HEK293 (cell line): ENCODE measurements around the gene STRIP1.
A peak's percentile ranks its signal among the peaks of the same experiment; 100 is the strongest.

Experiments used
- CTCF ChIA-PET: fragments of 350-600 bp; formaldehyde crosslinking; extraction: SDS; loops from one replicate; lab custom pipeline; 2021; ENCODE audit warnings: antibody characterized with exemption; lab: Yijun Ruan, JAX
- POLR2A ChIA-PET: fragments of 300-600 bp; formaldehyde crosslinking; extraction: SDS; loops from one replicate; lab custom pipeline; 2020; ENCODE audit warnings: antibody characterized with exemption, inconsistent platforms; lab: Yijun Ruan, JAX
- H3K27ac ChIP-seq: fragments of 200-500 bp; sonication (Bioruptor generic); 2 replicates; pipeline ENCODE4 v1.5.1; 2014; ENCODE audit warnings: low read depth, low read length, control low read depth, inconsistent platforms; ENCODE audit errors: extremely low read depth
- H3K36me3 ChIP-seq, 2 experiments: fragments of 200-500 bp in 1 of 2; sonication (Bioruptor generic) in 1 of 2; 1 replicate in 1 of 2; 2 replicates in 1 of 2; pipeline ENCODE4 v1.5.1; 2014 to 2017; ENCODE audit warnings: inconsistent platforms in 2 of 2, low read length in 2 of 2; ENCODE audit not compliant: control insufficient read depth in 2 of 2, insufficient read depth in 1 of 2
- H3K4me1 ChIP-seq: fragments of 200-500 bp; sonication (Bioruptor generic); 2 replicates; pipeline ENCODE4 v1.5.1; 2014; ENCODE audit warnings: mild to moderate bottlenecking, low read length, inconsistent platforms; ENCODE audit not compliant: control insufficient read depth, insufficient read depth
- H3K4me3 ChIP-seq: 2 replicates; pipeline ENCODE4 v1.5.1; 2011; ENCODE audit warnings: low read depth, mild to moderate bottlenecking, control low read depth, low read length, moderate library complexity
- H3K9me3 ChIP-seq: fragments of 200-500 bp; sonication (Bioruptor generic); 2 replicates; pipeline ENCODE4 v1.5.1; 2014; ENCODE audit warnings: low read depth, low read length, inconsistent platforms; ENCODE audit not compliant: control insufficient read depth, insufficient read depth
- GLIS2 ChIP-seq: fragments of 450-650 bp; formaldehyde crosslinking; IDR thresholded peaks from 2 replicates; pipeline ENCODE4 v1.5.1; 2016; ENCODE audit warnings: missing biosample characterization, missing genetic modification characterization
- KLF8 ChIP-seq: fragments of 450-650 bp; formaldehyde crosslinking; IDR thresholded peaks from 2 replicates; pipeline ENCODE4 v1.5.1; 2016; ENCODE audit warnings: missing biosample characterization, missing genetic modification characterization
- TRIM28 ChIP-seq: IDR thresholded peaks from 2 replicates; pipeline ENCODE4 v1.6.1; 2011; ENCODE audit warnings: low read length, control low read depth, borderline replicate concordance
- ZFP3 ChIP-seq: fragments of 450-650 bp; formaldehyde crosslinking; IDR thresholded peaks from 2 replicates; pipeline ENCODE4 v1.5.1; 2016; ENCODE audit warnings: low read depth, missing biosample characterization, missing genetic modification characterization
- ZFP69B ChIP-seq: fragments of 450-650 bp; formaldehyde crosslinking; IDR thresholded peaks from 2 replicates; pipeline ENCODE4 v1.5.1; 2016; ENCODE audit warnings: missing biosample characterization, missing genetic modification characterization
- ZNF2 ChIP-seq: fragments of 450-650 bp; formaldehyde crosslinking; IDR thresholded peaks from 2 replicates; pipeline ENCODE4 v1.5.1; 2016; ENCODE audit warnings: missing biosample characterization, missing genetic modification characterization
- ZNF423 ChIP-seq: fragments of 450-650 bp; formaldehyde crosslinking; IDR thresholded peaks from 2 replicates; pipeline ENCODE4 v1.5.1; 2016; ENCODE audit warnings: missing biosample characterization, missing genetic modification characterization
- ZNF560 ChIP-seq: fragments of 450-650 bp; formaldehyde crosslinking; IDR thresholded peaks from 2 replicates; pipeline ENCODE4 v1.5.1; 2017; ENCODE audit warnings: missing biosample characterization, missing genetic modification characterization, borderline replicate concordance
- ZXDB ChIP-seq: fragments of 450-650 bp; formaldehyde crosslinking; IDR thresholded peaks from 2 replicates; pipeline ENCODE4 v1.5.1; 2016; ENCODE audit warnings: missing biosample characterization, missing genetic modification characterization
- TF ChIP-seq, protein P1 (sequence below): fragments of 450-650 bp; formaldehyde crosslinking; IDR thresholded peaks from 2 replicates; pipeline ENCODE4 v1.5.1; 2016; ENCODE audit warnings: missing biosample characterization, missing genetic modification characterization
- TF ChIP-seq, protein P2 (sequence below): fragments of 450-650 bp; formaldehyde crosslinking; IDR thresholded peaks from 2 replicates; pipeline ENCODE4 v1.5.1; 2016; ENCODE audit warnings: missing biosample characterization, missing genetic modification characterization
- TF ChIP-seq, protein P3 (sequence below): fragments of 450-650 bp; formaldehyde crosslinking; IDR thresholded peaks from 2 replicates; pipeline ENCODE4 v1.5.1; 2016; ENCODE audit warnings: missing biosample characterization, missing genetic modification characterization
- TF ChIP-seq, protein P4 (sequence below): fragments of 450-650 bp; formaldehyde crosslinking; conservative IDR thresholded peaks from 2 replicates; pipeline ENCODE4 v1.5.1; 2016; ENCODE audit warnings: low read depth, missing biosample characterization, missing genetic modification characterization
- TF ChIP-seq, protein P5 (sequence below): fragments of 450-650 bp; formaldehyde crosslinking; IDR thresholded peaks from 2 replicates; pipeline ENCODE4 v1.5.1; 2016; ENCODE audit warnings: missing biosample characterization, missing genetic modification characterization
- TF ChIP-seq, protein P6 (sequence below): fragments of 450-650 bp; formaldehyde crosslinking; conservative IDR thresholded peaks from 2 replicates; pipeline ENCODE4 v1.5.1; 2016; ENCODE audit warnings: low read depth, missing biosample characterization, missing genetic modification characterization

The STRIP1 gene, protein sequence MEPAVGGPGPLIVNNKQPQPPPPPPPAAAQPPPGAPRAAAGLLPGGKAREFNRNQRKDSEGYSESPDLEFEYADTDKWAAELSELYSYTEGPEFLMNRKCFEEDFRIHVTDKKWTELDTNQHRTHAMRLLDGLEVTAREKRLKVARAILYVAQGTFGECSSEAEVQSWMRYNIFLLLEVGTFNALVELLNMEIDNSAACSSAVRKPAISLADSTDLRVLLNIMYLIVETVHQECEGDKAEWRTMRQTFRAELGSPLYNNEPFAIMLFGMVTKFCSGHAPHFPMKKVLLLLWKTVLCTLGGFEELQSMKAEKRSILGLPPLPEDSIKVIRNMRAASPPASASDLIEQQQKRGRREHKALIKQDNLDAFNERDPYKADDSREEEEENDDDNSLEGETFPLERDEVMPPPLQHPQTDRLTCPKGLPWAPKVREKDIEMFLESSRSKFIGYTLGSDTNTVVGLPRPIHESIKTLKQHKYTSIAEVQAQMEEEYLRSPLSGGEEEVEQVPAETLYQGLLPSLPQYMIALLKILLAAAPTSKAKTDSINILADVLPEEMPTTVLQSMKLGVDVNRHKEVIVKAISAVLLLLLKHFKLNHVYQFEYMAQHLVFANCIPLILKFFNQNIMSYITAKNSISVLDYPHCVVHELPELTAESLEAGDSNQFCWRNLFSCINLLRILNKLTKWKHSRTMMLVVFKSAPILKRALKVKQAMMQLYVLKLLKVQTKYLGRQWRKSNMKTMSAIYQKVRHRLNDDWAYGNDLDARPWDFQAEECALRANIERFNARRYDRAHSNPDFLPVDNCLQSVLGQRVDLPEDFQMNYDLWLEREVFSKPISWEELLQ

DNA sequence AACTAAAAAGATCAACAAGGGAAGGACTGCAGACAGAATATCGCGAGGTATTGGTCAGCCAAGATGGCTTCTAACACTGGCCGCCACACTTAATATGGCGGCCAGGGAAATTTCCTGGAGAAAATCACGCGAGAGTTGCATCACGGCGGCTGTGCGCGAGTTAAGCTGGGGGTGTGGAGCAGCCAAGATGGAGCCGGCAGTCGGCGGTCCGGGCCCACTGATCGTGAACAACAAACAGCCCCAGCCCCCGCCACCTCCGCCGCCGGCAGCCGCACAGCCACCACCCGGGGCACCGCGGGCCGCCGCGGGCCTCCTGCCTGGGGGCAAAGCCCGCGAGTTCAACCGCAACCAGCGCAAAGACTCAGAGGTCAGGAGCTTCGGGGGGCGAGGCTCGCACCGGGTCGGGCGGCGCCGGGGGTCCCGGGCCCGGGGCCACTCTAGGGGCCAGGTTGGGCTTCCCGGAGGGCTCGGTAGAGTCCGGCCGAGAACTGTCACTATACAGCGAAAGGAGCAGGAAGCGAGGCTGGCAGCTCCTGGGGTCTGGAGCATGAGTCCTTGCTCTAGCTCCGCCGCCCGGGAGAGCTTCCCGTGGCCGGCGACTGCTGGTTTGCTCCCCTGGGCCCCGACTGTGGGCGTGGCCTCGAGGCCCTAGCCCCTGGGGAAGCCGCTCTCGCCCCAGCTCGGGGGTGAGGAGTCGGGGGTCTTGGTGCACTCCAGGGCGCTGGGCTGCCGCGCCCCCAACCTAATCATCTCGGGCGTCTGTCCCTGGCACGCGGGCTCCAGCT, at the start of gene STRIP1:
STRIP1 (plus strand) TSS at position 174 of the 785 bp plus-strand sequence; CDS start at position 188, 14 bp downstream.
- peak within 1 kb of the TSS; percentile 80 for H3K4me3 ChIP-seq
- ChIA-PET POLR2A (interaction anchor here (0.5 to 1.9 kb wide), 9 partner anchors 9 to 549 kb away, joined by 3 to 13 read pairs (median 6); partner anchors contain the start of genes AHCYL1 and RBM15), CTCF (interaction anchor here (0.5 to 4.5 kb wide), 10 partner anchors 11 to 404 kb away, joined by 3 to 34 read pairs (median 4); partner anchors contain the start of gene AHCYL1)
- H3K27ac ChIP-seq = peak within 1 kb of the TSS; percentile 76
- peaks cover 4% of the 10 kb centered on the region; the same call in 1 of the 2 replicates for H3K4me1 ChIP-seq
- no peaks in the 10 kb centered on the region for H3K9me3 ChIP-seq
- H3K36me3 ChIP-seq = peaks cover 0 to 29% of the 10 kb centered on the region in 2 experiments; a peak in 2 of 3 replicates
- TF ChIP-seq GLIS2 = peak; percentile 97
- peak; percentile 74 for TF ChIP-seq KLF8 (tag by site-specific recombination)
- TF ChIP-seq, protein P1, sequence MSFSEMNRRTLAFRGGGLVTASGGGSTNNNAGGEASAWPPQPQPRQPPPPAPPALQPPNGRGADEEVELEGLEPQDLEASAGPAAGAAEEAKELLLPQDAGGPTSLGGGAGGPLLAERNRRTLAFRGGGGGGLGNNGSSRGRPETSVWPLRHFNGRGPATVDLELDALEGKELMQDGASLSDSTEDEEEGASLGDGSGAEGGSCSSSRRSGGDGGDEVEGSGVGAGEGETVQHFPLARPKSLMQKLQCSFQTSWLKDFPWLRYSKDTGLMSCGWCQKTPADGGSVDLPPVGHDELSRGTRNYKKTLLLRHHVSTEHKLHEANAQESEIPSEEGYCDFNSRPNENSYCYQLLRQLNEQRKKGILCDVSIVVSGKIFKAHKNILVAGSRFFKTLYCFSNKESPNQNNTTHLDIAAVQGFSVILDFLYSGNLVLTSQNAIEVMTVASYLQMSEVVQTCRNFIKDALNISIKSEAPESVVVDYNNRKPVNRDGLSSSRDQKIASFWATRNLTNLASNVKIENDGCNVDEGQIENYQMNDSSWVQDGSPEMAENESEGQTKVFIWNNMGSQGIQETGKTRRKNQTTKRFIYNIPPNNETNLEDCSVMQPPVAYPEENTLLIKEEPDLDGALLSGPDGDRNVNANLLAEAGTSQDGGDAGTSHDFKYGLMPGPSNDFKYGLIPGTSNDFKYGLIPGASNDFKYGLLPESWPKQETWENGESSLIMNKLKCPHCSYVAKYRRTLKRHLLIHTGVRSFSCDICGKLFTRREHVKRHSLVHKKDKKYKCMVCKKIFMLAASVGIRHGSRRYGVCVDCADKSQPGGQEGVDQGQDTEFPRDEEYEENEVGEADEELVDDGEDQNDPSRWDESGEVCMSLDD = peak; percentile 64; the same call in 1 of the 2 replicates
- peak; percentile 81 for TF ChIP-seq ZNF423 (tag by site-specific recombination)
- peak; percentile 86; the same call in 1 of the 2 replicates for TF ChIP-seq ZXDB (tag by site-specific recombination)
- TF ChIP-seq ZFP69B (tag by site-specific recombination) = peak; percentile 14; the same call in 1 of the 2 replicates
- TF ChIP-seq, protein P2, sequence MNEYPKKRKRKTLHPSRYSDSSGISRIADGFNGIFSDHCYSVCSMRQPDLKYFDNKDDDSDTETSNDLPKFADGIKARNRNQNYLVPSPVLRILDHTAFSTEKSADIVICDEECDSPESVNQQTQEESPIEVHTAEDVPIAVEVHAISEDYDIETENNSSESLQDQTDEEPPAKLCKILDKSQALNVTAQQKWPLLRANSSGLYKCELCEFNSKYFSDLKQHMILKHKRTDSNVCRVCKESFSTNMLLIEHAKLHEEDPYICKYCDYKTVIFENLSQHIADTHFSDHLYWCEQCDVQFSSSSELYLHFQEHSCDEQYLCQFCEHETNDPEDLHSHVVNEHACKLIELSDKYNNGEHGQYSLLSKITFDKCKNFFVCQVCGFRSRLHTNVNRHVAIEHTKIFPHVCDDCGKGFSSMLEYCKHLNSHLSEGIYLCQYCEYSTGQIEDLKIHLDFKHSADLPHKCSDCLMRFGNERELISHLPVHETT (tag by site-specific recombination) = 0 out of 2 replicates have a peak, but pooled peaks have one; percentile 63
- TF ChIP-seq ZFP3 = no peak
- TF ChIP-seq, protein P3, sequence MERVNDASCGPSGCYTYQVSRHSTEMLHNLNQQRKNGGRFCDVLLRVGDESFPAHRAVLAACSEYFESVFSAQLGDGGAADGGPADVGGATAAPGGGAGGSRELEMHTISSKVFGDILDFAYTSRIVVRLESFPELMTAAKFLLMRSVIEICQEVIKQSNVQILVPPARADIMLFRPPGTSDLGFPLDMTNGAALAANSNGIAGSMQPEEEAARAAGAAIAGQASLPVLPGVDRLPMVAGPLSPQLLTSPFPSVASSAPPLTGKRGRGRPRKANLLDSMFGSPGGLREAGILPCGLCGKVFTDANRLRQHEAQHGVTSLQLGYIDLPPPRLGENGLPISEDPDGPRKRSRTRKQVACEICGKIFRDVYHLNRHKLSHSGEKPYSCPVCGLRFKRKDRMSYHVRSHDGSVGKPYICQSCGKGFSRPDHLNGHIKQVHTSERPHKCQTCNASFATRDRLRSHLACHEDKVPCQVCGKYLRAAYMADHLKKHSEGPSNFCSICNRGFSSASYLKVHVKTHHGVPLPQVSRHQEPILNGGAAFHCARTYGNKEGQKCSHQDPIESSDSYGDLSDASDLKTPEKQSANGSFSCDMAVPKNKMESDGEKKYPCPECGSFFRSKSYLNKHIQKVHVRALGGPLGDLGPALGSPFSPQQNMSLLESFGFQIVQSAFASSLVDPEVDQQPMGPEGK (tag by site-specific recombination) = peak; percentile 80
- TF ChIP-seq, protein P4, sequence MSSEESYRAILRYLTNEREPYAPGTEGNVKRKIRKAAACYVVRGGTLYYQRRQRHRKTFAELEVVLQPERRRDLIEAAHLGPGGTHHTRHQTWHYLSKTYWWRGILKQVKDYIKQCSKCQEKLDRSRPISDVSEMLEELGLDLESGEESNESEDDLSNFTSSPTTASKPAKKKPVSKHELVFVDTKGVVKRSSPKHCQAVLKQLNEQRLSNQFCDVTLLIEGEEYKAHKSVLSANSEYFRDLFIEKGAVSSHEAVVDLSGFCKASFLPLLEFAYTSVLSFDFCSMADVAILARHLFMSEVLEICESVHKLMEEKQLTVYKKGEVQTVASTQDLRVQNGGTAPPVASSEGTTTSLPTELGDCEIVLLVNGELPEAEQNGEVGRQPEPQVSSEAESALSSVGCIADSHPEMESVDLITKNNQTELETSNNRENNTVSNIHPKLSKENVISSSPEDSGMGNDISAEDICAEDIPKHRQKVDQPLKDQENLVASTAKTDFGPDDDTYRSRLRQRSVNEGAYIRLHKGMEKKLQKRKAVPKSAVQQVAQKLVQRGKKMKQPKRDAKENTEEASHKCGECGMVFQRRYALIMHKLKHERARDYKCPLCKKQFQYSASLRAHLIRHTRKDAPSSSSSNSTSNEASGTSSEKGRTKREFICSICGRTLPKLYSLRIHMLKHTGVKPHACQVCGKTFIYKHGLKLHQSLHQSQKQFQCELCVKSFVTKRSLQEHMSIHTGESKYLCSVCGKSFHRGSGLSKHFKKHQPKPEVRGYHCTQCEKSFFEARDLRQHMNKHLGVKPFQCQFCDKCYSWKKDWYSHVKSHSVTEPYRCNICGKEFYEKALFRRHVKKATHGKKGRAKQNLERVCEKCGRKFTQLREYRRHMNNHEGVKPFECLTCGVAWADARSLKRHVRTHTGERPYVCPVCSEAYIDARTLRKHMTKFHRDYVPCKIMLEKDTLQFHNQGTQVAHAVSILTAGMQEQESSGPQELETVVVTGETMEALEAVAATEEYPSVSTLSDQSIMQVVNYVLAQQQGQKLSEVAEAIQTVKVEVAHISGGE (tag by site-specific recombination) = peak; percentile 31; the same call in 1 of the 2 replicates
- TF ChIP-seq ZNF560 = no peak
- TF ChIP-seq, protein P5, sequence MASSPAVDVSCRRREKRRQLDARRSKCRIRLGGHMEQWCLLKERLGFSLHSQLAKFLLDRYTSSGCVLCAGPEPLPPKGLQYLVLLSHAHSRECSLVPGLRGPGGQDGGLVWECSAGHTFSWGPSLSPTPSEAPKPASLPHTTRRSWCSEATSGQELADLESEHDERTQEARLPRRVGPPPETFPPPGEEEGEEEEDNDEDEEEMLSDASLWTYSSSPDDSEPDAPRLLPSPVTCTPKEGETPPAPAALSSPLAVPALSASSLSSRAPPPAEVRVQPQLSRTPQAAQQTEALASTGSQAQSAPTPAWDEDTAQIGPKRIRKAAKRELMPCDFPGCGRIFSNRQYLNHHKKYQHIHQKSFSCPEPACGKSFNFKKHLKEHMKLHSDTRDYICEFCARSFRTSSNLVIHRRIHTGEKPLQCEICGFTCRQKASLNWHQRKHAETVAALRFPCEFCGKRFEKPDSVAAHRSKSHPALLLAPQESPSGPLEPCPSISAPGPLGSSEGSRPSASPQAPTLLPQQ (tag by site-specific recombination) = peak; percentile 77
- 0 out of 2 replicates have a peak, but pooled peaks have one; percentile 17 for TF ChIP-seq ZNF2 (tag by site-specific recombination)
- TF ChIP-seq, protein P6, sequence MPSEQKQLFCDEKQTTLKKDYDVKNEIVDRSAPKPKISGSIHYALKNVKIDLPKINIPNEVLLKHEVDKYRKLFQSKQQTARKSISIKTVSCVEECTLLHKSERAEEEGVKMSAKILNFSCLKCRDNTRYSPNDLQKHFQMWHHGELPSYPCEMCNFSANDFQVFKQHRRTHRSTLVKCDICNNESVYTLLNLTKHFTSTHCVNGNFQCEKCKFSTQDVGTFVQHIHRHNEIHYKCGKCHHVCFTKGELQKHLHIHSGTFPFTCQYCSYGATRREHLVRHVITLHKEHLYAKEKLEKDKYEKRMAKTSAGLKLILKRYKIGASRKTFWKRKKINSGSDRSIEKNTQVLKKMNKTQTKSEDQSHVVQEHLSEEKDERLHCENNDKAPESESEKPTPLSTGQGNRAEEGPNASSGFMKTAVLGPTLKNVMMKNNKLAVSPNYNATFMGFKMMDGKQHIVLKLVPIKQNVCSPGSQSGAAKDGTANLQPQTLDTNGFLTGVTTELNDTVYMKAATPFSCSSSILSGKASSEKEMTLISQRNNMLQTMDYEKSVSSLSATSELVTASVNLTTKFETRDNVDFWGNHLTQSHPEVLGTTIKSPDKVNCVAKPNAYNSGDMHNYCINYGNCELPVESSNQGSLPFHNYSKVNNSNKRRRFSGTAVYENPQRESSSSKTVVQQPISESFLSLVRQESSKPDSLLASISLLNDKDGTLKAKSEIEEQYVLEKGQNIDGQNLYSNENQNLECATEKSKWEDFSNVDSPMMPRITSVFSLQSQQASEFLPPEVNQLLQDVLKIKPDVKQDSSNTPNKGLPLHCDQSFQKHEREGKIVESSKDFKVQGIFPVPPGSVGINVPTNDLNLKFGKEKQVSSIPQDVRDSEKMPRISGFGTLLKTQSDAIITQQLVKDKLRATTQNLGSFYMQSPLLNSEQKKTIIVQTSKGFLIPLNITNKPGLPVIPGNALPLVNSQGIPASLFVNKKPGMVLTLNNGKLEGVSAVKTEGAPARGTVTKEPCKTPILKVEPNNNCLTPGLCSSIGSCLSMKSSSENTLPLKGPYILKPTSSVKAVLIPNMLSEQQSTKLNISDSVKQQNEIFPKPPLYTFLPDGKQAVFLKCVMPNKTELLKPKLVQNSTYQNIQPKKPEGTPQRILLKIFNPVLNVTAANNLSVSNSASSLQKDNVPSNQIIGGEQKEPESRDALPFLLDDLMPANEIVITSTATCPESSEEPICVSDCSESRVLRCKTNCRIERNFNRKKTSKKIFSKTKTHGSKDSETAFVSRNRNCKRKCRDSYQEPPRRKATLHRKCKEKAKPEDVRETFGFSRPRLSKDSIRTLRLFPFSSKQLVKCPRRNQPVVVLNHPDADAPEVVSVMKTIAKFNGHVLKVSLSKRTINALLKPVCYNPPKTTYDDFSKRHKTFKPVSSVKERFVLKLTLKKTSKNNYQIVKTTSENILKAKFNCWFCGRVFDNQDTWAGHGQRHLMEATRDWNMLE (tag by site-specific recombination) = peak; percentile 91
- peak; percentile 58 for TF ChIP-seq TRIM28
